HL-60 (cell line): ENCODE results near the gene CACNG3.

Source experiments
- CTCF ChIP-seq: IDR thresholded peaks from one replicate; pipeline ENCODE4 v1.5.1; 2011; ENCODE audit warnings: low read length, control low read depth, inconsistent platforms; ENCODE audit not compliant: insufficient read depth
- GABPA ChIP-seq: IDR thresholded peaks from 2 replicates; pipeline ENCODE4 v1.6.1; 2012; ENCODE audit warnings: low read depth
- POLR2AphosphoS5 ChIP-seq: IDR thresholded peaks from 2 replicates; pipeline ENCODE4 v1.6.1; 2012; ENCODE audit warnings: low read depth
- REST ChIP-seq: IDR thresholded peaks from 2 replicates; pipeline ENCODE4 v1.6.1; 2012; ENCODE audit warnings: low read depth; ENCODE audit not compliant: insufficient replicate concordance

DNA sequence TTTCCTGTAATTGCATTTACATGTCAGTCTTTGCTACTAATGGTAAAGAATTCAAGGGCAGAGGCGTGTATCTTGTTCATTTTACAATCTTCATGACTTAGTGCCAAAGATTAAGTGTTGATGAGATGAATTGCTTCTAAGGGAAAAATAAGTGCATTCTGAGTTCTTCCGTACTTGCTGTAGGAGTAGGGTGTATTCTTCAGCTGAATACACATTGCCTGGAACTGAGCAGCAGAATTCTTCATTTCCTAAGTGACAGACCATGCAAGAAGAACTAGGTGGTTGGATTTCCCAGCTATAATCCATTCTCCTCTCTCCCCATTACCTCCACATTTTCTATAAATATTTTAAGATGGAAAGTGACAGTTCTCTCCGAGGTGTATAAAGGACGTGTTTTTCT is 104.8 kb downstream of the CACNG3 start:
- TF ChIP-seq CTCF (no peak), REST (no peak), POLR2AphosphoS5 (no peak), GABPA (no peak)
